Urinary bladder (tissue), 4 donors: ENCODE measurements around the gene PARD3. TPM values are rescaled to one million over a fixed set of nuclear protein-coding genes. Genes with fewer than 3 reads are reported as not detected.

ENCODE experiments used
- DNase-seq: peaks from one replicate; pipeline ENCODE4 v3.0.0-alpha.2; 2015; ENCODE audit errors: extremely low spot score
- H3K27ac ChIP-seq: one replicate; pipeline ENCODE4 v1.5.1; 2013; ENCODE audit warnings: low read depth, mild to moderate bottlenecking, moderate library complexity
- H3K36me3 ChIP-seq: one replicate; pipeline ENCODE4 v1.6.1; 2013; ENCODE audit warnings: mild to moderate bottlenecking, moderate library complexity; ENCODE audit not compliant: insufficient read depth
- H3K4me1 ChIP-seq: one replicate; pipeline ENCODE4 v1.6.1; 2013; ENCODE audit warnings: mild to moderate bottlenecking, moderate library complexity; ENCODE audit not compliant: insufficient read depth
- H3K4me3 ChIP-seq: one replicate; pipeline ENCODE4 v1.5.1; 2013; ENCODE audit warnings: low read depth, low read length
- WGBS: extraction: QIAGEN DNeasy Blood & Tissue Kit; methylation state at CpG from one replicate; pipeline ENCODE4 v1.1.7; 2013; 5-methylcytosine and 5-hydroxymethylcytosine counted together
- polyA plus RNA-seq: library from polyadenylated mRNA; stranded (reverse); fragments of 200-250 nt; gene quantifications from one replicate; pipeline ENCODE4 v1.2.3, GENCODE V29; 2013
- total RNA-seq: library from RNA; depleted of rRNA; stranded (reverse); fragments of >200 nt; gene quantifications from one replicate; pipeline ENCODE4 v1.2.3, GENCODE V29; 2014
- donor health status: healthy with polysubstance abuse.
- donor health status: healthy.

Gene PARD3
- total and polyA plus RNA-seq, 2 donors: 27.5 to 89.1 TPM

DNA sequence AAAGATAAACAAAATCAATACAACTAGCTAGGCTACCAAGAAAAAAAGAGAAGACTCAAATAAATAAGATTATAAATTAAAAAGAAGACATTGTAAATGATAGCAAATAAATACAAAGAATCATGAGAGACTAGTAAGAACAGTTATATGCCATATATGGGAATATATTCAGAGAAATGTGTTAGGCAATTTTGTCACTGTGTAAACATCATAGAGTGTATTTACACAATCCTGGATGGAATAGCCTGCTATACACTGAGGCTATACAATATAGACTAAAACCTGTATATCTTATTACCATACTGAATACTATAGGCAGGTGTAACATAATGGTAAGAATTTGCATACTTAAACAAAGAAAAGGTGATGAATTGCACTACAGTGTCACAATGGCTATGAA is 717.4 kb downstream of the PARD3 start:
- Histone ChIP-seq H3K36me3 (no peaks in the 10 kb centered on the region), H3K4me1 (no peaks in the 10 kb centered on the region), H3K4me3 (no peak overlapping the region), H3K27ac (no peak overlapping the region)
- DNase-seq: no peak

DNA sequence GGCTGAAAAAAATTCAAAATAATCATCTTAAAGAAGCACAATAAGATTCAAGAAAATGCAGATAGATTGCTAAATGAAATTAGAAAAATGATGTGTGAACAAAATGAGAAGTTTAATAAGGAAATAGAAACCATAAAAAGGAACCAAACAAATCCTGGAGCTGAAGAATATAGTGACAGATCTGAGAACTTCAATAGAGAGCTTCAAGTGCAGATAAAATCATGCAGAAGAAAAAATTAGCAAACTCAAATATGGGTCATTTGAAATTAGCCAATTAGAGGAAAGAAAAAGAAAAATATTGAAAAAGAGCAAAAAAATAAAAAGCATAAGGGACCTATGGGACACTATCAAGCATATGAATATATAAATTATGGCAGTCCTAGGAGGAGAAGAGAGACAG is 720.1 kb downstream of the PARD3 start:
- Histone ChIP-seq H3K4me3 (no peak overlapping the region), H3K27ac (no peak overlapping the region), H3K36me3 (no peaks in the 10 kb centered on the region), H3K4me1 (no peaks in the 10 kb centered on the region)
- DNase-seq: no peak

DNA sequence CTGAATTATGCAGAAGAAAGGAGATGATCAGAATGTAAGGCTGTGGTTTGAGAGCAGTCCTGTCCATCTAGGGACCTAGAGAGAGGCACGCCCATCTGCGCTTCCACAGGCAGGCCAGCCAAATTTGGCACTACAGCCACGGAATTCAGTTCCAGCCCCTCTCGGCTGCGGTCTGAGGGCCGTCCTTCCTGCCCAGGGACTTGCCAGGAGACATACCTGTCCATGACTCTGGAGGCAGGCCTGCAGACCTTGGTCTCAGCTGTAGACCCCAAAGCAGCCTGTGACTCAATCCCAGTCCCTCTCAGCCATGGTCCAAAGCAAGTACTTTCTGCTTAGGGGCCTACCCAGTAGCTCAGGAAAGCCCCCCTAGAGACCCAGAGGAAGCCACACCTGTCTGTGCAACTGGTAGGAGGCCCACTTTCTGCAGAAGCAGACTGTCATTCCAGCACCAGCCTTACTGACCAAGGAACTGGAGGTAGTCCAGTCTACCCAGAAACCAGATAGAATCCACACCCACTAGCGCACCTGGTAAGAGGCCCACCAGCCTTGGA is 720.9 kb downstream of the PARD3 start:
- Histone ChIP-seq H3K27ac (no peak overlapping the region), H3K36me3 (no peaks in the 10 kb centered on the region), H3K4me3 (no peak overlapping the region), H3K4me1 (no peaks in the 10 kb centered on the region)
- no peak for DNase-seq
- 95% methylated on average over 7 of the region's 7 CpGs for WGBS

DNA sequence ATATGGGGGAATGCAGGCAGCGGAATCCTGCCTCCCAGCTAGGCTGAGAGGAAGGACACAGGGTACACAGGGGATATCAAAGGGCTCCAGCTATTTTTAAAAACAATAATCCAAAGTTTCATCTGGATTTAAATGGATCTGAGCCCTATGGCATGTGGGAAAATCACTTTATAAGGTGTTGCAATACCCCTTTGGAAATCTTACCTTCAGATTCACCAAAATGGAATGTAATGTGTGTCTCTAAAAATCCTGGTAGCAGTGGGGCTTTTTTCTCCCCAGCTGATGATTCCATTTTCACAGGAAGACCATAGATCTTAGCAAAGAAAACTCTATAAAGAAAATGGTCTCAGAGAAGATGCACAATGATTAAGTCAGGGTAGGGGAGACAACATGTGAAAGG is 722.2 kb downstream of the PARD3 start:
- Histone ChIP-seq H3K36me3 (no peaks in the 10 kb centered on the region), H3K4me3 (no peak overlapping the region), H3K4me1 (no peaks in the 10 kb centered on the region), H3K27ac (no peak overlapping the region)
- WGBS: 100% methylated on average over 1 of the region's 1 CpG
- no peak for DNase-seq

DNA sequence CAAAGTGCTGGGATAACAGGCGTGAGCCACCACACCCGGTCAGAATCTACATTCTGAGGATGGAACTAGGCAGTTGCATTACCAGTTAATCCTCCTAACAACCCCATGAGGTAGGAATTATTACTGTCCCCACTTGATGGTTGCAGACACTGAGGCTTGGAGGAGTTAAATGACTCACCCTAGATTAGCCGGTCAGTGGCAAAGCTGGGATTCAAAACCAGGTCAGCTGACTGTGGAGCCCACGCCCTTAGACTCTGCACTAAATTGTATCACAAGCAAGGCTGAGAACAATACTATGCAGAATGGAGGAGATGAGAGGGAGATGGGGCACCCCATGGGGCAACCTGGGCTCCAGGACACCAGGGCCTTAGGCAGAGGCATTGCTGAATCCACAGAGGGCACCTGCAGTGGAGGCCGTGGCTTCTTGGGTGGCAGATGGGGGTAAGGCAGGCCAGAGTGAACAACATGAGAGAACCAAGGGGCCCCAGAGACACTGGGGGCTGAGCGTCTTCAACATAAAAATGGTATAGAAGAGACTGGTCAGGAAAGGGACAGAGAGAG is 723.4 kb downstream of the PARD3 start:
- no peaks in the 10 kb centered on the region for H3K36me3 ChIP-seq
- 94% methylated on average over 6 of the region's 6 CpGs for WGBS
- no peaks in the 10 kb centered on the region for H3K4me1 ChIP-seq
- no peak overlapping the region for H3K27ac ChIP-seq
- DNase-seq: no peak
- H3K4me3 ChIP-seq: no peak overlapping the region

DNA sequence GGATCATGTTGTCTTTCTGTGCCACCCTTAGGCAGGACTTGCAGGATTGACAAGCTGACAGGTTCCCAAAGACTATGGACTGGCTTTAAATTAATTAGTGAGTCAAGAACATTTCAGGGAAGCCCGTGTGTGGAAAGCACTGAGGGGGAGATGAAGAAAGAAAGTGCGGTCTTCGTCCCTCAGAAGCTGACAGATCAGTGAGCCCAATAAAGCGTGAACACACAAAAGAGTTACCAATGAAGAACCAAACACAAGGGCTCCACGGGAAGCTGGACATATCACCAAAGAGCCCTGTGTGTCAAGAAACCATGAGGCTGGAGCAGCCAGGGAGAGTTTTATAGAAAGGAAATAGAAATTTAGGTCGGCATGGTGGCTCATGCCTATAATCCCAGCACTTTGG is 725.8 kb downstream of the PARD3 start:
- no peak for DNase-seq
- Histone ChIP-seq H3K27ac (no peak overlapping the region), H3K4me1 (no peaks in the 10 kb centered on the region), H3K36me3 (no peaks in the 10 kb centered on the region), H3K4me3 (no peak overlapping the region)
- WGBS: 93% methylated on average over 6 of the region's 6 CpGs

DNA sequence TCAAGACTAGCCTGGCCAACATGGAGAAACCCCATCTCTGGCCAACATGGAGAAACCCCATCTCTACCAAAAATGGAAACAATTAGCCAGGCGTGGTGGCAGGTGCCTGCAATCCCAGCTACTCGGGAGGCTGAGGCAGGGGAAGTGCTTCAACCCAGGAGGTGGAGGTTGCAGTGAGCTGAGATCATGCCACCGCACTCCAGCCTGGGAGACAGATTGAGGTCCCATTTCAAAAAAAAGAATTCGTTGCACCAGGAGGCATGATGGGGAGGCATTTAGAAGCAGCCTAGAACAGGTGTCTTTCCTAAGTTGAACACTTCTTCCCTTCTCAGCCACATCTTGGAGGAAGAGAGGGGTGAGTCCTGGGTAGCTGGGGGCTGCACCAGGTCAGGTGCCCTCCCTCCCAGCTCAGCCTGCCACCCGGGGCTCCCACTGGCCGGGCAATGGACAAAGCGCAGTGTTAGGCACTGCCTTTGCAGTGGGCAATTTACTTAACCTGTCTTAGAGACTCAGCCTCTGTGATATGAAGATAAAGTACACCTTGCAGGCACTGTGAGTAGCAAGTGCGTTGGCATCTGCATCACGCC is 726.8 kb downstream of the PARD3 start:
- Histone ChIP-seq H3K36me3 (no peaks in the 10 kb centered on the region), H3K4me3 (no peak overlapping the region), H3K4me1 (no peaks in the 10 kb centered on the region), H3K27ac (no peak overlapping the region)
- DNase-seq: no peak
- WGBS: 97% methylated on average over 9 of the region's 9 CpGs

DNA sequence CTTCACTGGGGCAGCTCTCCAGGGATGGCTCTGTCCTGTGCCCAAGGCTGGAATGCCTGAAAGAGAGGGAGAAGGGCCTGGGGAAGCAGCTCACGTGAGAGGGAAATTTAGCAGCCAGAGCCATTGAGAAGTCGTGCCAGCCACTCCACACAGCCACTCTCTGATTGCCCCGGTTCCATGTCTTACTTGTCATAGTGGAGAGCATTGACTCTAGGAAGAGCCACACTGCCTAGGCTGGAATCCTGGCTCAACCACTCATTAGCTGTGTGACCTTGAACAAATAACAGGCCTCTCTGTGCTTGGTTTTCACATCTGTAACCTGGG is 728.0 kb downstream of the PARD3 start:
- no peaks in the 10 kb centered on the region for H3K36me3 ChIP-seq
- H3K4me3 ChIP-seq: no peak overlapping the region
- no peak overlapping the region for H3K27ac ChIP-seq
- WGBS: 92% methylated on average over 3 of the region's 3 CpGs
- no peaks in the 10 kb centered on the region for H3K4me1 ChIP-seq
- DNase-seq: no peak

DNA sequence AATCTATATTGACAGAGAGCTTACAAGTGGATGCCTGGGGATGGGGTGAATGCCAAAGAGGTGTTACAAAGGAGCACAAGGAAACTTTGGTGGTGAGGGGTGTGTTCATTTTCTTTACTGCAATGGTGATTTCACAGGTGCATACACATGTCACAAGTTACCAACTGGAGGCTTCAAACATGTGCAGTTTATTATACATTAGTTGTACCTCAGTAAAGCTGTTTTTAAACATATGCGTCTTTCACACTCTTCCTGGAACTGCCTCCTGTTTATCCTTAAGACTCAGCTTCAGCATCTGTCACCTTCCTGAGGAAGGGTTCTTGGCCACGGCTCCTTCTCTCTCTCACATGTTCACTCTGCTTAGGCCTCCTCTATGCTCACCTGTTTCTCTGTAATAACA is 731.5 kb downstream of the PARD3 start:
- H3K4me3 ChIP-seq: no peak overlapping the region
- no peaks in the 10 kb centered on the region for H3K4me1 ChIP-seq
- no peaks in the 10 kb centered on the region for H3K36me3 ChIP-seq
- H3K27ac ChIP-seq: no peak overlapping the region
- no peak for DNase-seq
- 98% methylated on average over 2 of the region's 2 CpGs for WGBS

DNA sequence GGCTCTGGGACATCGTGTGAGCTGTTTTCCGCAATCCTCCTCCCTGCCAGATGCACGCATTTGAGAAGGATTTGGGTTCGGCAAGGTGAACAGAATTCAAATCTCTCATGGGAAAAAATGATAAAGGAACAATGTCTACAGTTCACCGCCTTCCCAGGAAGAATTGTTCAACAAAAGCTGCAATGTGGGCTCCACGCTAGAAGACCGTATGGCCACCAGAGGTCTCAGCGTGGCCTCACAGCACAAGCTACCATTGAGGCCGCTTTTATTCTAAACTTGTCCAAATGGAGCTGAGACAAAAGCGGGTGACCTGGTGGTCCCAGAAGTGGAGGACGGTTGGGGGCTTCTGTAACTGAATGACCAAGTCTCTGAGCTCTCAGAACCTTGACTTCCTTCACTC is 733.1 kb downstream of the PARD3 start:
- DNase-seq: no peak
- Histone ChIP-seq H3K36me3 (no peaks in the 10 kb centered on the region), H3K27ac (no peak overlapping the region), H3K4me3 (no peak overlapping the region), H3K4me1 (no peaks in the 10 kb centered on the region)
- WGBS: 97% methylated on average over 11 of the region's 11 CpGs

DNA sequence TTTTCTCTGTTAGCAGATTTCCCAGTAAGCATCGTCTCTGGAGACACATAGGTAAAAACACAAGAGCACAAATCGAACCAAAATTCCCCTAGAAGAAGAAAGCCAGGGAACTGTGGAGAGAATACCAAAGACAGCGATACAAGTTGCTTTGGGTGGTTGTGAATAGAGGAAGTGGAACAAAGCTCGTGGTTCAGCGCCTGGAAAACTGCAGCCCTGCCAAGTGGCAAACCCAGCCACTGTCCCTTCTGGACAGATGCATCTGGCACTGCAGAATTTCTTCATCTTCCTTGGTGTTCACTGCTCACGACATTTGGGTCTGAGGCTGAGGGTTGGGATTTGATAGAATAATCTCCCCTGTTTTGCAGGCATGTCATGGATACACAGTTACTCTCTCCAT is 733.8 kb downstream of the PARD3 start:
- Histone ChIP-seq H3K4me3 (no peak overlapping the region), H3K27ac (no peak overlapping the region), H3K36me3 (no peaks in the 10 kb centered on the region), H3K4me1 (no peaks in the 10 kb centered on the region)
- no peak for DNase-seq
- 74% methylated on average over 6 of the region's 6 CpGs for WGBS

DNA sequence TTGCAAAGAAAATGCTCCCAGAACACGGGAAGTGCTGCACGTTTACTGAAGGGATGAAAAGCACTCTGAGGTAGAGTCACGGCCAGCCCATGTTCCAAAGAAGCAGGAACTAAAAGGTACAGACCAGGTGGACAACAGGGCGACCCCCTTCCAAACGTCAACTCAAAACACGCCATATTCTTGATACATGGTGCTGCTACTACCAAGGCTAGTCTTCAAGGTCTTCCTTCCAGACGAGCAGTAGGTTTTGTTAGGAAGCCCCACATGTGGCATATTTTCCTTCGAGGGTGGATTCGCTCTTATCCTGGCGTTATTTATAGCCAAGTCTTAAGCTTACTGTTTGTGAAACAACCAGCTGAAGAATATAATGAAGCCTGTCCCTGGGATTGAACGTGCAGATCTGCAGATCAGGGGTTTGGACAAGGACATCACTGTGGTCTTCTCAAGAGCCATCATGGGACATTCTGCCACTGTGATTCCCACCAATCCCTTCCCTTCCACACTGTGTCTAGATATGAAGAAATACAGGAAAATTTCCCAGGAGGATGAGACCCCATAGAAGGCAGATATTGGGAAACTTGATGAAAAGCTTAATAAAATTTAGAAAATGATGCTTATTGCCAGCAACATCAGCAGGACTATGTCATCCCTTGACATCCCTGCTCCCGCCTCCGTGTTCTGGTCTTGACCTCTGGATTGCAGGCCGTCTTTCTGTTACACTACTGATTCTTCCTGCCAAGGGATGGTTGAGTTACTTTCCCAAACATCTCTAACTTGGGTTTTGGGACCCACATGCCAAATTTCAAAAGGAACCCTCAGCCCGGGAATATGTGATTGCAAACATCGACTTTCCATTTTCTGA is 734.4 kb downstream of the PARD3 start:
- no peaks in the 10 kb centered on the region for H3K4me1 ChIP-seq
- DNase-seq: no peak
- H3K4me3 ChIP-seq: no peak overlapping the region
- 67% methylated on average over 16 of the region's 16 CpGs for WGBS
- H3K27ac ChIP-seq: no peak overlapping the region
- no peaks in the 10 kb centered on the region for H3K36me3 ChIP-seq

DNA sequence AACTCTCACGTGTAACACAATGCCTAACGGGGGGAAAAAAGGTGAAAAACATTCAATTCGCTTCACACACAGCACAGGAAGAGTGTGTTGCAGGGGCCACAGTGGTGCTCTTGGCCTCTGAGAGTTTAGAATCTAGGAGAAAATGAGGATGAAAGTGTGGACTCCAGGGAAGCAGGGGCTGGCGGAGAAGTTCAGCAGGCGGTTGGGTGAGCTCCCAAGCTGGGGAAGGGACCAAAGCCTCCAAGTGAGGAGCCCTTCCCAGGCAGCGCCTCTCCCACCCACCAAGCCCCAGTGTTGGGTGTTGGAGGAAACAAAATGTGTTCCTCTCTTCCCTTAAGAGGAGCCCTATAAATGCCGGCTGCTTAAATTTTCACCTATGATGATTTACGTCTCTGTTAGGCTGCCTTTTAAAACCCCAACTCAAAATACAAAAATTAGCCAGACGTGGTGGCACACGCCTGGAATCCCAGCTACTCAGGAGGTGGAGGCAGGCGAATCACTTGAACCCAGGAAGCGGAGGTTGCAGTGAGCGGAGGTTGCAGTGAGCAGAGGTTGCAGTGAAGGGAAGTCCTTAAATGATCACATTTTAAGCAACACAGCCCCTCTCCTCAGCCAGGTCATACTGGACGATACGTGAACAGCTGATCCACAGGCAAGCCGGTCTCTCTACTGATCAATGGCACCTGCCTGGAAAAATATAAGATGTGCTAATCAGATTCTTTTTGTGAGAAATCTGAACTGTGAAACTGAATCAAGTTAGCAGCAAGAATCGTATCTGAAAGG is 735.2 kb downstream of the PARD3 start:
- WGBS: 90% methylated on average over 17 of the region's 17 CpGs
- no peak for DNase-seq
- Histone ChIP-seq H3K4me1 (no peaks in the 10 kb centered on the region), H3K4me3 (no peak overlapping the region), H3K27ac (no peak overlapping the region), H3K36me3 (no peaks in the 10 kb centered on the region)
